HG03175 (cell line): ENCODE measurements around the gene MLPH.
A peak's percentile ranks its signal among the peaks of the same experiment; 100 is the strongest.

Experiments used
- ATAC-seq: cut with Tn5 transposase; IDR thresholded peaks from one replicate; pipeline ENCODE4 v1.9.1; 2021; ENCODE audit warnings: mild to moderate bottlenecking, moderate library complexity; ENCODE audit not compliant: unreplicated experiment

Gene MLPH

DNA sequence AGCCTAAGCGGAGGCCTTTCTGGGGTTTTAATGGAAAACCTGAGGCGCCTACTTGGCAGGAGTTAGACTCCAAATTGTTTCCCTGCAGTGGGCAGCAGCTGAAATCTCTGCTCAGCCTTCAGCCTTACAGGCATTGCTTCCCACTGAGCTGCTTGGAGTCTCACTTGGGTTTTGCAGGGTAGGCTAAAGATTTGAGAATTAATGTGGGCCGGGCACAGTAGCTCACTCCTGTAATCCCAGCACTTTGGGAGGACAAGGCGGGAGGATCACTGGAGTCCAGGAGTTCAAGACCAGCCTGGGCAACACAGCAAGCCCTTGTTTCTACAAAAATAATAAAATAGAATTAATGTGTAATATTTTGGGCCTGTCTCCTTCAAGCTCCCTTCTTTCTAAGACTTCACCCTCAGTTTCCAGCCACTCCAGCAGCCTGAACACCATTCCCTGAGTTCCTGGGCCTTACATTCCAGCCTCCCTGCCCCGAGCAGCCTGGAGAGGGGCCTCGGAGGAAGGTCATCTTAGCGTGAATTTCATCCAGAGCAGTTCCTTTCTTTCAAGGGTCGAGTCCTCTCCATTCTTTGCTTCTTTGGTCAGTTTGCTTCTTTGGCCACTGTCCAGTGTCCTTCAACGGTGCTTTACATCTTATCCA, 112.5 kb downstream of the MLPH start:
- ATAC-seq, result no peak

DNA sequence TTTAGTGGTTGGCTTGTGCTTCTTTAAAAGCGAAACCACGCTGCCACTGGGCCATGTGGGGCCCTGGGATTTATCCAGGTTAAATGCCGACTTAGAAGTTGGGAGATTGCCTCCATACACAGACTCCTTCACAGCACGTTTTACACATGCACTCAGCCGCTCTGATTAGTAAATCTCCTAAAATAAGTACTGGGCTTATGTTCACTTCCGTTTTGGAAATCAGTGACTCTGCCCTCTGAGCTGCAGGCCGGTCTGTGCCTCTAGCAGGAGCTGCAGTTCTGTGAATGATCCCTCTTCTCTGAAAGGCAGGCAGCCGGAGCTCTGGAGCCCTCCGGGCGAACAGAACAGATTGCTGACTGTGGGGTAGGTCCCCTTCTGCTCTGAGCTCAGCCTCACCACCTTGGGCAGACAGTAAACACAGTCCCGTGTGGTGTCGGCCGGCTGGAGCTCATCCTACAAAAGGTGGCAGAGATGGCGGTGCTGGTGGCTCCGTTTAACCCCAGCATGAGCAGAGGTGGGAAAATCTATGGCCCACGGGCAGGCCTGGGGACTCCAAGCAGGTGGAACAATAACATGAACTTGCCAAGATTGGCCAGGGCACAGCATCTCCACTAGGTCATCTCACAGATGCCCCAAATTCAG, 113.3 kb downstream of the MLPH start:
- no peak for ATAC-seq

DNA sequence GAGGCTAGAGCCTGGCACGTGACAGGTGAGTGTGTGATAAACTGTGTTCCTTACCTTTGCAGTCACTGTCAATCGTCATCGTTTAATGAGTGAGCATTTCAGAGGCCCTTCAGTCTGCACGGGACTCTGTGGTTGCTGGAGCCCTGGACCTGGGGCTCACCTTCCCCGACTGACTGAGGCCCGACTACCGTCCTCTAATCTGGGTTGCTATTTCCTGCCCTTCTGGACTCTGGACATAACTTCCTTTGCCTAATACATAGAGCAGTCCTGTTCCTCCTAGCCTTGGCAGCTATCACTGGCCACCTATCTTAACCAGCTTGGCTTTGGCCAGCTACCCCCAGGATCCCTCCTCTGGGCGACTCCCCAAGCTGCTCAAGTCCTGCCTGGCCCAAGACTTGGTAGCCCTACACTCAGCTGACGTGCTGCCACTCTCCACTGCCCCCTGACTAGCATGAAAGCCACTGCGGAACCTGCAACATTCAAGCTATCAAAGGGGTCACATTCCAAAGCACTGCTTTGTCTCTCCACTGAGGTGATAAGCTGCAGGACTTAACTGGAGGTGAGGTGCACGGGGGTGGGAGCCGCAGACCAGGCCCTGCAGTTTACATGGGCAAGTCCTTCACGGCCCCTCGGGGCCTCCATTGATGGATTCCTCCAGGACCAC, 114.5 kb downstream of the MLPH start:
- ATAC-seq, result no peak

DNA sequence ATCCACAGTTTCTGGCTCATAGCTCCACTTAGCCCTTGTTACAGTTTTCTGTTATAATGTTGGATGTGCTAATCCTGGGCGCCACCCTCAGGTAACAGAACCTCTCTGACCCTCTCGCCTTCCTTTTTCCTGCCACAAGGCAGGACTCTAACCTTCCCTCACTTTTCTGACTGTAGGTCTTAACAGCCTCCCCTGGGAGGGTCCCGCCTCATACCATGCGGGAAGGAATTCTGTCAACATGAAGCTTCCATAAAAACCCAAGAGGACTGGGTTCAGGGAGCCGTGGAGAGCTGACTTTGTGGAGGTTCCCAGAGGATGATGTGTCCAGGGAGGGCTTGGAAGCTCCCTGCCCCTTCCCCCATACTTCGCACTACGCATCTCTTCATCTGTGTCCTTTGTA, 115.4 kb downstream of the MLPH start:
- no peak for ATAC-seq

DNA sequence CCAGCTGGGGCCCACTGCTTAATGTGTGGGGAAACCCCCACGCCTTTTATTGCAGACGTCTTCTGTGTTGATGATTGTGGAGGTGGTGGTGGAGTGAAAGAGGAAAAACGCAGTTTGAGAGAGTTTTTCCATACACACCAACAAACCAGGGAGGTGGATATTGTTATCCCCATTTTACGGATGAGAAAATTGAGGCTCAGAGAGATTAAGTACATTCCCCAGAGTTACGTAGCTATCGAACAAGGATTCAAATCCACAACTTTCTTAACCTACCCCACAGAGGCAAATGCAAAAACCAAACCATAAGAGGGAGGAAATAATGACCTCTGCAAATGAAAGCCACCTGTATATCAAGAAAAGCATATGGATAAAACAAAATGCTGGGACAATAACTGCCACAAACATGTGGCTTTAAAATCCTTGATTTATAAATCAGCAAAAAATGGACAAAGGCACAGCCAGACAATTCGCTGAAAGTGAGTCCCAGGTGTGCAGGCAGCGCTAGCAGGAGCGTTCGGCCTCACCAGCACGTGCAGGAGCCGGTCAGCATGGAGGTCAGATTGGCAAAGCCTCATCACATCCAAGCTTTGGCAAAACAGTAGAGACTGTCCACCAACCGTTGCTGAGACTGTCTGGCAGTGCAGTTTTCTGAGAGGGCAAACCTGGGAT, 116.1 kb downstream of the MLPH start:
- ATAC-seq, result no peak

DNA sequence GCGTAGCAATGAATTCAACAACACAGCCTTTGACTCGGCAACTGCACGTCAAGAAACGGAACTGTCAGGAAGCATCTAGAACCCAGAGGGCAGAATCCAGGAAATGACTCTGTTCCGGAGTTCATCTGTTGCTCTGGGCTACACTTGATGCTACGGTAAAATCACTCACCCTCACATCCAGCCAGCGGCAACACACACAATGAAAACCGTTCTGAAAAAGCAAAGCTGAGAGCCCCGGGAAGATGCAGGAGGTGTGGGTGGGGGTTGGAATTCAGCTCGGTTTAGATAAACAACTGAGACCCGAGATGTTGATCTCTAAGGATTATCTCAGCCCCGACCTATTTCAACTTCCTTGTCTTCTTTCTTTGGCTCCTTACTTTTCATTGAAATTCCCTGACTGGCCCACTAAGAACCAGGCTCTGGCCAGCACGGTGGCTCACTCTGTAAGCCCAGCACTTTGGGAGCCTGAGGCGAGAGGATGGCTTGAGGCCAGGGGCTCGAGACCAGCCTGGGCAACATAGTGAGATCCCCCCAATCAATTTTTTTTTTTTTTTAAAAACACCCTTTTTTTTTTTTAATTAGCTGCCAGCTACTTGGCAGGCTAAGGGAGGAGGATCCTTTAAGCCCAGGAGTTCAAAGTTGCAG, 116.8 kb downstream of the MLPH start:
- peak; percentile 66 for ATAC-seq

DNA sequence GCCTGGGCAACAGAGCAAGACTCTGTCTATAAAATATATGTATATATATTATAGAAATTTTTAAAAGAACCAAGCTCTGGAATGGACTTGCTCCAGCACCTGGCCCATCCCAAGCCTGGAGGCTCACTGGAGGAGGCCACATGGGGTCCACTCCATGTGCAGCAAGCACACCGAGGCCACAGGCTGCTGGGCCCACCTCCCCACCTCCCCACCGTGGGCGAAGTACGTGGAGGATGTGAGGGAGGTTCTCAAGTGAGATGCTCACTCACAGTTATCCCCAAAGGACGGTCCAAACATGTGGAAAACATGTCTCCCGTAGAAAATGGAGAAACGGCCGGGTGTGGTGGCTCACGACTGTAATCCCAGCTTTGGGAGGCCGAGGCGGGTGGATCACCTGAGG, 117.3 kb downstream of the MLPH start:
- no peak for ATAC-seq
